GM18907 (cell line): ENCODE results near the gene BORCS8.
A peak's percentile ranks its signal among the peaks of the same experiment; 100 is the strongest.
"Not testable (repeated sequence)": the region's sequence is repeated elsewhere in the genome, so short reads cannot be mapped to it uniquely, and the experiment has no call there.

Source experiments
- ATAC-seq: cut with Tn5 transposase; IDR thresholded peaks from one replicate; pipeline ENCODE4 v1.9.1; 2021; ENCODE audit warnings: mild to moderate bottlenecking, moderate library complexity; ENCODE audit not compliant: unreplicated experiment

The BORCS8 gene

DNA sequence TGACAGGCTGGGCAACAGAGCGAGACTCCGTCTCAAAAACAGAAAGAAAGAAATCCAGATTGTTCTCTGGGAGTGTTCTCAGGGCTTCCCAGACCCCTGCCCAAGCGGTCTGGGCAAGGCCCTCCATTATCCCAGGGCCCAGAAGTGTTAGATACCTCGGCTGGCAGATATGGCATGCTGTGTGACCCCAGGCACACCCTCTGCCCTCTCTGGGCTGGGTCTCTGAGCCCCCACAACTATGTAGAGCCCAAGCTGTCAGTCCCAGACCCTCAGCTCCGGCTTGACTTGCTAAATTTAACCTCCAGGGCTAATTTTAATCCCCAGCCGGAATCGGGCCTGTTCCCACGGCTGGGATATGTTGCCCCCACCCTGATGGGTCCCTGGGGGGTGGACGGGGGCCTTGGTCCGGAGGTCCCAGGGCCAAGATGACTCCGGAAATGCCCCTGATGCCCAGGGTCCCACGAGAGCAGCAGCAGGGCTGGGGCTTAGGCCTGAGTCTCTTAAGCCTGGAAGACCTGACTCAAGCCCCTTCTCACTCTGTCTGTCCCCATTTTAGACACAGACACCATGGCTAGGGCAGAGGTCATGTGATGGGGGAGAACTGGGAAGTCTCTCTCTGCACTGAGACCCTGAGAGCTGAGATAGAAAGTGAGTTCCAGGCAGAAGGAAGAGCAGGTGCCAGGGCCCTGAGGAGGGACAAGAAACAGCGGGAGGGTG is 39.1 kb downstream of the BORCS8 start:
- ATAC-seq: no peak

DNA sequence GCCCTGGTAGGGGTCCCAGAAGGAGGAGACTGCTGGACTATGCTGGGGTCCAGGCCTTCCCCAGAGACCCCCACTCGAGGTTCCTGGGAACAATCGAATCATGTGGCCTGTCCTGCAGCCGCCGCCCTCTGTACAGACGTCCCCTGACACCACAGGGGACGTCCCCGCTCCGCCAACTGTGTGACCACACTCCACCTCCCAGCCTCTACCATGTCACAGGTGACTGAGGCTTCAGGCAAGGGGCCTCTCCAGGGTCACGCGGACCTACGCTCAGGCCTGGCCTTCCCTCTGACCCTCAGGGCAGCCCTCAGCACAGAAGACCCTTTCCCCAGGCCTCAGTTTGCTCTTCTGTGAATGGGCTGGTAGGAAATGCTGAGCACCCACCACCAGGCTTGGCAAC is 40.5 kb downstream of the BORCS8 start:
- no peak for ATAC-seq

DNA sequence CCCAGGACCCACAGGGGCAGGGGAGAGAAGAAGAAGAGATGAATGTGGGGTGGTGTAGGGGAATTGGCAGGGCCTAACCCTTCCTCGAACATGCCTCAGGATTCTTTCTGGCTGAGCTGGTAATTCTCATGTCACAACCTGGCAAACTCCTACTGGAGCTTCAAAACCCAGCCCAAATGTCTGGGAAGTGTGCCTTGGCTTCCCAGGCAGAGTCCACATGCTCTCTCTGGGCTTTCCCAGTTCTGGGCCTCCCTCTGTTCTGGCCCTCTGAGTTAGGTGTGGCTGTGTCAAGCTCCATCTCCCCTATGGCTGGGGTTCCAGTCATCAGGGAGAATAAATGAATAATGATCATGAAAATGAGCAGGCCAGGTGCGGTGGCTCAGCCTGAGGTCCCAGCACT is 42.5 kb downstream of the BORCS8 start:
- ATAC-seq: no peak

DNA sequence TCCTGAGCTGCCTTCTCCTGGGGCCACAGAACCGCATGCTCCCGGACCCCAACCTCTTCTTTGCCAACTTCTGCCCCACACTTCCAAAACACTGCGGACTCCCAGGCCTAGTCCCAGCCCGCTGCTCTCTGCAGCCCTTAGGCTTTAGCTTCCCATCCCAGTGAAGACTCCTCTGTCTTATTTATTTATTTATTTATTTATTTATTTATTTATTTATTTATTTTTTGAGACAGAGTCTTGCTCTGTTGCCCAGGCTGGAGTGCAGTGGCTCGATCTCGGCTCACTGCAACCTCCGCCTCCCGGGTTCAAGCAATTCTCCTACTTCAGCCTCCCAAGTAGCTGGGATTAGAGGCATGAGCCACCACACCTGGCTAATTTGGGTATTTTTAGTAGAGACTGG is 43.4 kb downstream of the BORCS8 start:
- ATAC-seq: not testable (repeated sequence)

DNA sequence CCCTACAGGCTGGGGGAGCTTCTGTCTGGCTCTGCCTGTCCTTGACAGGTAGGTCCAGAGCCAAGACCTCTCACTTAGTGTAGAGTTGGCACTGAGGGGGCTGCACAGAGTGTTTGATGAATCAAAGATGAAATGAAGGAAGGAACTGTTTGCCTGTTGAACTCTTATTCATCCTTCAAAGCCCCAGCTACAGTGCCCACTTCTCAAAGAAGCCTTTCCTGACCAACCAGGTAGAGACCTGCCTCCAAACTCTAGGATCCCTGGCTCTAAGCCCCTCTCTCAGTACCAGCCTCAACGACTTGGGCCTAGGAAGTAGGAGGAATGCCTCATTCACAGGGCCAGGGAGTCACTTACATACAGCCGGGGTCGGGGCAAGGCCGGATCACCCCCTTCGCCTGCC is 44.6 kb downstream of the BORCS8 start:
- ATAC-seq: no peak

DNA sequence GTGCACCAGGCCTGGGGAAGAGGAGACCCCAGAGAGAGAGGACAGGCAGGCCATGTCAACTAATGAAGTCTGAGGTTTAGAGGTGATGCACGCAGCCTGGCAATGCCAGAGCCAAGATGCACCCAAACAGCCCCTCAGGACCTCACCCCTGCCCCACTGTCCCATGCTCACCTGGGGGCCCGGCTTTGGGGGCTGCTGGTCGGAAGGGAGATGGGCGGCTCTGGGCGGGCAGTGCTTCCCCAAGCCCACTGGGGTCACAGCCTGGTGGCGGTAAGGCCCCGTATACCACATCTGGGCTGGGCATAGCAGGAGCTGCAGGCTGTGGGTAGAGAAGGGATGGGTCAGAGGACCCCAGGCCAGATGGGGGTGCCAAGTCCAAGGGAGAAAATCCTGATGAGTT is 45.1 kb downstream of the BORCS8 start:
- no peak for ATAC-seq

DNA sequence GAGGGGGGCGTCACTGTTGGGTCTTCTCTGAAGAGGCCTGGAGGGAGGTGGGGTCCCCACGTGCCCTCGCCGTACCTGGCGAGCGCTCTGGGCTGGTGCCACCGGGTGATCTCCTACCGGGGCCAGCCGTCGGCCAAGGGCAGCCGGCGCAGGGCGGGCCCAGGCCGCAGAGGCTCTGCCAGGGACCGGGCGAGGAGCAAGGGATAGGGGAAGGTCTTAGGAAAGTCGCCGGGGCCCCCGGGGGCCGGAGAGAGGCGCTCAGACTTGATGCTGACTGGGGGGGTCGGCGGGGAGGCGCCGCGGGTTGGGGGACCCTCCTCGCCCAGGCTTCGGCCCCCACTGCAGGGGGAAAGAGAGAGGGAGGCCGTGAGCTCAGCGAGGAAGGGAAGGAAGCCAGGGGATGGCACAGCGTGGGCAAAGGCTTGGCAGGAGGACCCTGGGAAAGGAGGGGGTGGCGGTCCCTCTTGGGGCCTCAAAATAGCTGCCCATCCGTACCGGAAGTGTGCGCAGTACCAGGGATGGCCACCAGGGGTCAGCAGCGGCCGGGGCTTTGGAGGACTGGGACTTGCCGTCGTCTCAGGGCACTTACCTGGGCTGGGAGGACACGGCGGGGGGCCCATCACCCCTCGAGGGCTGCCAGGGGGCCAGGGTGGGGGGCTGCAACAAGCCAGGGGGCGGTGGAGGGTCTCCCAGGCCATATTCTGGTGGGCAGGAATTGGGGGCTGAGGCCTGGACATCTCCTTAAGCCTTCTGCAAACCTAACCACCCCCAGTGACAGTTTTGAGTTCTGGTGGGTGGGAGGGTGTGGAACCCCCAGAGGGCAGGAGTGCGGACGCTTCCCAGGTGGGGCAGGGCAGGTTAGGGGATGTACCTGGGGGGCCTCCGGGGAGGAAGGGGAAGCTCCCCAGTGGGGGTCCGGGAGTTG is 46.0 kb downstream of the BORCS8 start:
- ATAC-seq: peak; percentile 53

DNA sequence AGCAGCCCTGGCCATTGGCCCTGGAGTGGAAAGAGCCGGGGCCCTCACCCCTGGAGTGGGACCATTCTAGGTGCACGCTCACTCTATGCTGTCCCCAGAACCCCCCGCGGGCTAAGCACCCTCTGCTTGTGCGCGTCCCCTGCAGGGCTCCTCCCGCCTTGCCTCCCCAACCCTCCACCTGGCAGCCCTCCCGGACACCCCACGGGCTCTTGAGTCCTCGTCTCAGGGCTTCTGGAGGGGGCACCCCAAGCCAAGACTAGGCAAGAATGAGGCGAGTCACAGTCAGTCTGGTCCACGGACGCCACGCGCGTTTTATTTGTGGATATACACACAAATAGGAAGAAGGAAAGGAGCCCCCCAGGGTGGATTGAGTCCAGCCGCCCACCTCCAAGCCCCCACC is 46.7 kb downstream of the BORCS8 start:
- no peak for ATAC-seq

DNA sequence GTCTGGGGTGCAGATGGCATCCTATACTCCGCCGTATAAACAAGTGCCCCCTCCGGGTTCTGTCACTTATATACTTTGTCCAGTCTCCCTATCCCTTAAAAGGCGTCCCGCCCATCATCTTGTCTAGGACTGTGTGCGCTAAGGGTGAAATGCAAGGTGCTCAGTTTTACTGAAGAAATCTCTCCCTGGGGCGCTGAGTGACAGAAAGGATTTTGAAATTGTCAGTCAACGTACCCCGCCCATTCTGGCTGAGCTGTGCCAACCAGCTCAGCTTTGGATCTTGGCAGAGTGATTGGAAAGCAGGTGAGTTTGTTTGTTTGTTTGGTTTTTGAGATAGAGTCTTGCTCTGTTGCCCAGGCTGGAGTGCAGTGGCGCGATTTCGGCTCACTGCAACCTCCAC is 49.6 kb downstream of the BORCS8 start:
- no peak for ATAC-seq

DNA sequence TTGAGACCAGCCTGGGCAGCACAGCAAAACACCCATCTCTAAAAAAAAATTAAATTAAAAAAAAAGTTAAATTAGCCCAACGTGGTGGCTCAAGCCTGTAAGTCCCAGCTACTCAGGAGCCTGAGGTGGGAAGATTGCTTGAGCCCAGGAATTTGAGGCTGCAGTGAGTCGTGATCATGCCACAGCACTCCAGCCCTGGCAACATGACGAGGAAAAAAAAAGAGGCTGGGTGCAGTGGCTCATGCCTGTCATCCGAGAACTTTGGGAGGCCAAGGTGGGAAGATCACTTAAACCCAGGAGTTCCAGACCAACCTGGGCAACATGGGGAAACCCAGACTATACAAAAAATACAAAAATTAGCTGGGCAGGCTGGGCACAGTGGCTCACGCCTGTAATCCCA is 51.5 kb downstream of the BORCS8 start:
- ATAC-seq: no peak

DNA sequence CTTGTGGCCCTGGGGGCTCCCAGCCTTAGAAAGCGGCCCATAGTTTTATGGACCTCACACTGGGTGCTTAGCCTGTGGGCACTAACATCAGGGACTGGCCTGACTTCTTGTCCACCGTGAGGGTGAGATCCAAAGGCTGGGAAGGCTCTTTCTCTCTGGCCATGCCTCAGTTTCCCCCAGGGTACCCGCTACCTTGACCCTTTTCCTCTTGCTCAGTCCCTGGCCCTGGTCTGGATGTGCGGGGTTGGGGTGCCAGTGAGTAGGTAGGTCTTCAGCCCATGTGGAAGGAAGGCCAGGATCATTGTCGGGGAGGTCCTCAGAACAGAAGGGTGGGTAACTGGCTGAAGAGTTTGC is 52.1 kb downstream of the BORCS8 start:
- no peak for ATAC-seq

DNA sequence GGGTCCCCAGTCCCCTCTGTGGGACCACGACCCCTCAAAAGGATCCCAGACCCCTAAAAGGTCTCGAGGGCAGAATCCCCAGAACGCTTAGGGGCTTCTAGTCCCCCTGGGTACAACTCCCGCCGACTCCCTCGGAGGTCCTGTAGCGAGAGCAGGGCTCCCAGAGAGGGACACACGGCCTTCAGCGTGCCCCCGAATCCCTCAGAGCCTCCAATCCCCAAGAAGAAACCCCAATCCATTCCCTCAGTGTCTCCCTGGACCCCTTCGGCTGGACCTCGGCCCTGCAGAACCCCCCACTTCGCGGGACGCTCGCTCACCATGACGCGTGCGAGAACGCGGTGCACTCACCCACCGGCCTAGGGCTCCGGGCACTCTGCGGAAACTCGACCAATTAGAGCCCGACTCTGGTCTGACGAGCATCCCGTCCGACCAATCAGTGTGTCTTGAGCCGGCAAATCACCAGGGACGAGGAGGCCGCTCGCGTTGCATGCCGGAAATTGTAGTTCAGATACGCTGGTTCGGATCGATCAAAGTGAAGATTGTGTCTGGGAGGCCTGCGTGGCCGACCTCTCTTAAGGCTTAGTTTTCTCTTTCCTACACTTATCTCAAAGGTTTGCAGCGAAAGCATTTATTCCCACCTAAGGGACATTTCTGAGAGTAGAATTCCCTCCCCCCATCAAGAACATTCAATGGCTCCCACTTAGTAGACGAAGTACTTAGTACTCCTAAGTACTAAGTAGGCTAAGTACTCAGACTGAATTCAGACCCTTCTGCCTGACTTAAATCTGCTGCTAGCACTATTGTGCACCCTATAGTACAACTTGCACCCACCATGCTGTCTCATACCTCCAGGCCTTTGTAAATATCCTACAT is 53.6 kb downstream of the BORCS8 start, which contains the start of gene TMEM161A:
Gene TMEM161A (minus strand): TSS at position 370 of the 873 bp plus-strand sequence. CDS start 50 bp downstream, at position 320.
- ATAC-seq: peak; percentile 96

DNA sequence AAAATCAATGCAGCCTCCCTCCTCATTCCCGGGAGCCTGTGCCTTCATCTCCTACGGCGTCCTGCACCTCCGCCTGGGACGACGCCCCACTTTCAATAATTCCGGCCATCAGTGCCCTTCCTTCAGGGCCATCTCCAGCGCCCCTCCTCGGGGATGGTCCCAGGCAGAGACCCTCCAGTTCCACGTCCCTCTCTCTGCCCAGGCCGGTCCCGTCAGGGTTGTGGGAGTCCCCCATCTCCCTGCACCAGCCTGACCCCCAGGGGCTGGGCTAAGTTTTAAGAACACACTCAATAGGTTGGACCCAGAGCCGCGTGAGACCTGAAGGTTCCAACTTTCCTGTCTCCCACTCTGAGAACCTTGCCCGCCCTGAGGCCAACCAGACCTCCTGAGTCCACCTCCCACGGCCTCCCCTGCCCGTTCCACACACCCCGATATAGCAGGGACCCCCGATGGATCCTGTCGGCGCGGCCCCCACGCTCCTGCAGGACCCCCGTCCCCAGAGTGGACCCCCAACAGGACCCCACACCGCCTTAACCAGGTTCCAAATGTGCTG is 54.3 kb downstream of the BORCS8 start:
- ATAC-seq: no peak

DNA sequence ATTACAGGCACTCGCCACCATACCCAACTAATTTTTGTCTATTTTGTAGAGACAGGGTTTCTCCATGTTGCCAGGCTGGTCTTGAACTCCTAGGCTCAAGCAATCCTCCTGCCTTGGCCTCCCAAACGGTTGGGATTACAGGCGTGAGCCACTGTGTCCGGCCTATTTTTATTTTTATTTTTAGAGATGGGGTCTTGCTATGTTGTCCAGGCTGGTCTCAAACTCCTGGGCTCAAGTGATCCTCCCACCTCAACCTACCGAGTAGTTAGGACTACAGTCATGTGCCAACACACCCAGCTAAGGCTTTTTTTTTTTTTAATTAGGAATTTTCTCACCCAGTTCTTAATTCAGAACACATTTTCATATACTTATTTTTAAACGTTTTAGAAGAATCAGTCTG is 56.2 kb downstream of the BORCS8 start:
- ATAC-seq: not testable (repeated sequence)

DNA sequence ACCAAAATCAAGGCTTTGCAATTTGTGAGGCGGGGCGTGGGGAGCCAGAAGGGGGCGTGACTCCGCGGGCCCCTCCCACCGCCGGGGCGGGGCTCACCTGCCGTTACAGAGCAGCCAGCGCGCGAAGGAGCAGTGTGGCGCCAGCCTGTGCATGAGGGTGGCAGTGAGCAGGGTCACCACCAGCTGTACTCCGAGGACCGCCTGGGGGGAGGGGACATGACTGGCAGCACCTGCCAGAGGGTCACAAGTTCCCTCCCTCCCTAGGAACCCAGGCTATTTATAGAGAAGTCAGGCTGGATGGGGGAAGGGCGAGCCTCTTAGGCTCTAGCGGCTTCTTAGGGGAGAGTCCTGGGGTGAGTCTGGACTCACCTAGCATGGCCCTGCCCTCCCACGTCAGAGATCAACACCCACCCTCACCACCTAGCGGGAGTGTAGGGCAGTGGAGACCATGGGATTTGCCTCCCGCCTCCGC is 57.2 kb downstream of the BORCS8 start:
- no peak for ATAC-seq

DNA sequence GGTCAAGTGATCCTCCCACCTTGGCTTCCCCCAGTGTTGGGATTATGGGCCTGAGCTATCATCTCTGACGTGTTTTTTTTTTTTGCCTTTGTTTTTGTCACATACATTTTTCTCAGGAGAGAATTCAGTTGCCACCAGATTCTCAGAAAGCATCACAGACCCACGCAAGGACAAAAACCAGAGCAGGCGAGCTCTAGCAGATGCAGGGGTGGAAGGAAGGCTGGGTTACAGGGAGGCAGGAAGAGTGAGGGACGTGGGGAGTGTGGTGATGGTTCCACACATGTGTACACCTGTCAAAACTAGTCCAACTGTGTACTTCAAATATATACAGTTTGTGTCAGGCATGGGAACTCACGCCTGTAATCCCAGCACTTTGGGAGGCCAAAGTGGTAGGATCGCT is 58.0 kb downstream of the BORCS8 start:
- ATAC-seq: no peak

DNA sequence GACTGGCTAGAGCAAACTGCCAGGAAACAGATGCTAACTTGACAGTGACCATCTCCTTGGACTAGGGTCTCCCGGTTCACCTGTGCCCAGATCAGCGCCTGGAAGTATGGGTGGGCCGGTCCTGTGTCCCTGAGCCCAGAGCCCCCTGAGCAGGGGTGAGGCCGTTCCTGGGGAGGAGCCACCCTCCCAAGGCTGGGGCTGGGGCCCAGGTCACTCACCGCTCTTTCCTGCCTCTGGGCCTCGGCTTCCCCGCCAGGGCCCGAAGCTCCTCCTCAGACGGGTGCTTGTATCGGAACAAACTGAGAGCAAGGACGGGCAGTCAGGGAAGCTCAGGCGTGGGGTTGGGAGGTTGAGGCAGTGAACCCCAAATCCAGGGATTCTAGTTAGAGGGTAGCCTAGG is 59.0 kb downstream of the BORCS8 start:
- ATAC-seq: no peak

DNA sequence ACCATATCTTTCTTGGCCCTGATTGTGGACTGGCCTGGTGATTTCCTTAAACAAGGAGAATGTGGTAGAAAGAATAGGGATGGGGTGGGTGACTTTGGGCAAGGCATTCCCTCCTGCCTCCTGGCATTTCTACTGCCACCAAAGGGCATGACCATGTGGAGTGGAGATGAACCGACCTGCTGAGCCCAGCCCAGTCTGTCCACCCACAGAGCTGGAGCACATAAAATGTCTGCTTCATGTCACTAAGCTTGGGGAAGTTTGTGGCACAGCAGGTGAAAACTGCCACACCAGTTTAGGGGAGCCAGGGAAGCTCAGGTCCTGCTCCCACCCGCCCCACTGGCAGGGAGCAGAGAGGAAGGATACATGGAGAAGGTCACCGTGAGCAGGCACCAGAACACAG is 60.0 kb downstream of the BORCS8 start:
- no peak for ATAC-seq
